Measurements from ENCODE around the gene BIN1.
"Not testable (repeated sequence)": the region's sequence is repeated elsewhere in the genome, so short reads cannot be mapped to it uniquely, and the experiment has no call there.

BIN1 gene

GRCh38 chr2:127124426-127124825, 17.5 kb upstream of the BIN1 start:
- intact Hi-C loops (cut with micrococcal nuclease), result no loop called here
- H3K27me3 Mint-ChIP-seq, result peaks cover 6% of the 10 kb centered on the region
- no peaks in the 10 kb centered on the region for H3K9me3 Mint-ChIP-seq
- H3K4me3 Mint-ChIP-seq, result no peak overlapping the region
- no peaks in the 10 kb centered on the region for H3K36me3 Mint-ChIP-seq (ENCODE audit: low read depth)
- H3K4me1 Mint-ChIP-seq (ENCODE audit: low read depth), result peaks cover 5% of the 10 kb centered on the region
- no peak overlapping the region for H3K27ac Mint-ChIP-seq

- Mint-ChIP-seq H3K27ac (no peak overlapping the region), H3K36me3 (ENCODE audit: low read depth) (no peaks in the 10 kb centered on the region)
These were observed 15.5 kb upstream of the BIN1 start for GRCh38 chr2:127122361-127123027.

GRCh38 chr2:127121776-127122176, 14.8 kb upstream of the BIN1 start:
- Mint-ChIP-seq H3K27me3 (peaks cover 13% of the 10 kb centered on the region), H3K27ac (no peak overlapping the region), H3K4me3 (no peak overlapping the region), H3K9me3 (no peaks in the 10 kb centered on the region), H3K36me3 (ENCODE audit: low read depth) (no peaks in the 10 kb centered on the region), H3K4me1 (ENCODE audit: low read depth) (no peaks in the 10 kb centered on the region)
- intact Hi-C loops (cut with micrococcal nuclease), result no loop called here

More at GRCh38 chr2:127122361-127123027, 15.5 kb upstream of the BIN1 start:
- Mint-ChIP-seq H3K4me1 (ENCODE audit: low read depth) (no peaks in the 10 kb centered on the region), H3K4me3 (no peak overlapping the region), H3K27me3 (peaks cover 11% of the 10 kb centered on the region), H3K9me3 (no peaks in the 10 kb centered on the region)
- intact Hi-C loops (cut with micrococcal nuclease), result no loop called here

DNA sequence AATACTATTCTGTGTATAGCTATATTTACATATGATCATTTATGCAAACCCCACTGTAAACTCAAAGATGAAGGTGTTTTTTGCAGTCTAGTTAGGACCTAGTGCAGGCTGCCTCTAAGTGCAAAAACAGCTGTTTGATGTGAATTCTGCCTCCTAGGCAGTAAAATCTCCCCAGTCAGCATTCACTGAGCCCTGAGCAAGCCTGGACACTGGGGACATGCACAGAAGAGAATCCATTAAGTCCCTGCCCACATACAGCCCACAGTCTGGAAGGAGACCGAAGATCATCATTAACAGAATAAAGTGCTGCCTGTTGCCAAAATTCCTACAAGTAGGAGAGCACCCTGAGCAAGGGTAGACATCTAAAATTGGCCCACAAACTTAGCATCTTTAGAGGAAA, 14.4 kb upstream of the BIN1 start:
- intact Hi-C loops (cut with micrococcal nuclease), result no loop called here
- H3K4me1 Mint-ChIP-seq (ENCODE audit: low read depth), result no peaks in the 10 kb centered on the region
- no peak overlapping the region for H3K4me3 Mint-ChIP-seq
- peaks cover 10% of the 10 kb centered on the region for H3K27me3 Mint-ChIP-seq
- no peak overlapping the region for H3K27ac Mint-ChIP-seq
- H3K9me3 Mint-ChIP-seq, result no peaks in the 10 kb centered on the region
- H3K36me3 Mint-ChIP-seq (ENCODE audit: low read depth), result no peaks in the 10 kb centered on the region

DNA sequence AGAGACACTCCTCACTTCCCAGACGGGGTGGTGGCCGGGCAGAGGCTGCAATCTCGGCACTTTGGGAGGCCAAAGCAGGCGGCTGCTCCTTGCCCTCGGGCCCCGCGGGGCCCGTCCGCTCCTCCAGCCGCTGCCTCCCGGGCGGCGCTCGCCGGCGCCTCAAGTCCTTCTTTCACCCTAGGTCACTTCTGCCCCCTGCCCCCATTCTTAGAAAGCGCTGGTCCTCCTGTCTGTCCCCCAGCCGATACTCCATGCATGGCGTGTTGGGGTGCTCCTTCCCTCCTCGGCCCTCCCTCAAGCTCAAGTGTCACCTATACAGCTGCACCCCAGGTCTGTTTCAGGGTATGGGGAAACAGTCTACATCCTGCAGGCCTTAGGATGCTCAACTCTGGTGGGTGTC, 13.5 kb upstream of the BIN1 start:
- intact Hi-C loops (cut with micrococcal nuclease); H3K27me3 Mint-ChIP-seq: not testable (repeated sequence)

GRCh38 chr2:127118467-127118866, 11.5 kb upstream of the BIN1 start:
- H3K27me3 Mint-ChIP-seq, result peaks cover 14% of the 10 kb centered on the region
- no peaks in the 10 kb centered on the region for H3K9me3 Mint-ChIP-seq
- no peak overlapping the region for H3K4me3 Mint-ChIP-seq
- no peaks in the 10 kb centered on the region for H3K4me1 Mint-ChIP-seq (ENCODE audit: low read depth)
- no peaks in the 10 kb centered on the region for H3K36me3 Mint-ChIP-seq (ENCODE audit: low read depth)
- intact Hi-C loops (cut with micrococcal nuclease), result no loop called here
- no peak overlapping the region for H3K27ac Mint-ChIP-seq

More for the DNA sequence above, 13.5 kb upstream of the BIN1 start:
- not testable (repeated sequence) for H3K27ac Mint-ChIP-seq; H3K36me3 Mint-ChIP-seq (ENCODE audit: low read depth); H3K4me3 Mint-ChIP-seq; H3K4me1 Mint-ChIP-seq (ENCODE audit: low read depth); H3K9me3 Mint-ChIP-seq

DNA sequence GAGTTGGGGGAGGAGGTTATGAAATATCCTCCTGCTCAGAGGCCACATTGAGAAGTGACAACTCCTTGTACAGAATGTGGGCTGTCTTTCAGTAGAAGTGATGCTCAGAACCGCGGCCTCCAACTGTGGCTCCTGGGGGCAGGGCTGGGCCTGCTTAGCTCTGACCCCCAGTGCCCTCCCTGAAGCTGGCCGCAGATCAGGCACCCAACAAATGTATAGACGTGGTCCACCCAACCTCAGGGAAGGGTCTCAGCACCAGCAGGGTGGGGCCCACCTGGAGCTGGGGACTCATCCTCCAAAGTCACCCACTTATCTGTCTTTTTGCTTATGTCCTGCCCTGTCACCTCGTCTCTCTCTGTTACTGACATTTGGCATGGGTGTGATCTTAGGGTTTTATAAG, 11.1 kb upstream of the BIN1 start:
- Mint-ChIP-seq H3K4me3 (no peak overlapping the region), H3K27ac (no peak overlapping the region)

DNA sequence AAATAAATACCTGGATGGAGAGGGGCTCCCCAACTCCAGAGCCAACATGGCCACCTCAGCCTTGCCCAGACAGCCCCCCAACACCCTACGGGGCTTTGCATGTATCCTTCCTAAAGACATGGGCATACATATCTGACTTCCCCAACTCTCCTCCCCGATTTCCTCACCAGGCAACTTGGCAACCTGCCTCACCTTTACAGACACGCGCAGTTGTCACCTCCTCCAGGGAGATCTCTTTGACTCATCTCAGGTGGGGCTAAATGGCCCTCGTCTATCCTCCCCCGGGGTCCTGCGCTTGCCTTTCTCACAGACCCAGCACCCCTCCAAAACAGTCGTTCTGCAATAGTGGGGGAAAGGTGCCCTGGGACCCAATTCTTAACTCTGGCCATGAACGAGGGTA, 10.6 kb upstream of the BIN1 start:
- H3K36me3 Mint-ChIP-seq (ENCODE audit: low read depth), result no peaks in the 10 kb centered on the region
- no peak overlapping the region for H3K27ac Mint-ChIP-seq
- H3K9me3 Mint-ChIP-seq, result no peaks in the 10 kb centered on the region
- H3K4me3 Mint-ChIP-seq, result no peak overlapping the region
- intact Hi-C loops (cut with micrococcal nuclease), result no loop called here
- no peaks in the 10 kb centered on the region for H3K4me1 Mint-ChIP-seq (ENCODE audit: low read depth)
- peaks cover 21% of the 10 kb centered on the region for H3K27me3 Mint-ChIP-seq

More for the DNA sequence above, 11.1 kb upstream of the BIN1 start:
- intact Hi-C loops (cut with micrococcal nuclease), result no loop called here
- no peaks in the 10 kb centered on the region for H3K36me3 Mint-ChIP-seq (ENCODE audit: low read depth)
- no peaks in the 10 kb centered on the region for H3K4me1 Mint-ChIP-seq (ENCODE audit: low read depth)
- H3K9me3 Mint-ChIP-seq, result no peaks in the 10 kb centered on the region
- peaks cover 17% of the 10 kb centered on the region for H3K27me3 Mint-ChIP-seq

- Mint-ChIP-seq H3K9me3 (no peaks in the 10 kb centered on the region), H3K36me3 (ENCODE audit: low read depth) (no peaks in the 10 kb centered on the region), H3K4me3 (no peak overlapping the region), H3K27me3 (peaks cover 25% of the 10 kb centered on the region), H3K27ac (no peak overlapping the region), H3K4me1 (ENCODE audit: low read depth) (no peaks in the 10 kb centered on the region)
- intact Hi-C loops (cut with micrococcal nuclease), result no loop called here
These were observed 8.7 kb upstream of the BIN1 start for GRCh38 chr2:127115471-127116199.

DNA sequence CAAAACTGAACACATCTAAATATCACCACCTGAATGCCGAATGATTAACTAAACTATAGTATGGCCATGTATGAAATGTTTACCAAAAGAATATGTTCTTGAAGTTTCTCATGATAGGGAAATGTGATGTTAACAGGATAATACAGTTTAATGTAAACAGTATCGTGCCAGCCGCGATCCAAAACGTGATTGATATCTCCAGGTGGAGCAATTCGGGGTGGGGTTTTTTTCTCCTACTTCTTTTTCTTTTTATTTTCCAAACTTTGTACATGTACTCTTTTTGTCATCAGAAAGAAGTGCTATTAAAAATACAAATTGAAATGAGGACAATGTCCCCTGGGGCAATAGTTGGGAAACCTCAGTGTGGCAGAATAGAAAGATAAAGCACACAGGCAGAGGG, 4.0 kb upstream of the BIN1 start:
- H3K36me3 Mint-ChIP-seq (ENCODE audit: low read depth), result no peaks in the 10 kb centered on the region
- no peak overlapping the region for H3K4me3 Mint-ChIP-seq
- intact Hi-C loops (cut with micrococcal nuclease), result no loop called here
- peaks cover 35% of the 10 kb centered on the region for H3K27me3 Mint-ChIP-seq
- no peak overlapping the region for H3K27ac Mint-ChIP-seq
- H3K9me3 Mint-ChIP-seq, result no peaks in the 10 kb centered on the region
- H3K4me1 Mint-ChIP-seq (ENCODE audit: low read depth), result peaks cover 15% of the 10 kb centered on the region

DNA sequence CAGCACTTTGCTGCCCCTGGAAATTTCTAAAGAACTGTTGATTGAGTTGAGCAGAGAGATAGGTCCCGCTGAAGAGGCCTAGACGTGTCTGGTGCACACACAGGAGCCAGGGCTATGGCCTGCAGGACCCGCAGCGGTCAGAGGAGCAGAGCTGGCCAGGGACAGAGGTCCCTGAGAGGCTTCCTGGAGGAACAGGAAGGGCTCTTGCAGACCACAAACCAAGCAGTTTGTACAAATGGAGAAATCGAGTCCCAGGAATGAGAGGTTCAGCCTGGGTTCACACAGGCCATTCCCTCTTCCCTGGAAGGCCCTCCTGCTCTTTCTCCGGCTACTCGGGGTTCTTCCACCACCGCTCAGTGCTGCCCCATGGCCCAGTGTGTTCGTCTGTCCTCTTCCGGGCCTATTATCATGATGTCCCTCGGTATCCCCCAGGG, 1.2 kb upstream of the BIN1 start:
- no peak overlapping the region for H3K4me3 Mint-ChIP-seq
- intact Hi-C loops (cut with micrococcal nuclease), result loop anchor here (10.0 kb wide), 1 partner anchor 67 kb away; no protein-coding TSS in a partner anchor
- H3K27me3 Mint-ChIP-seq, result peaks cover 48% of the 10 kb centered on the region
- no peak overlapping the region for H3K27ac Mint-ChIP-seq
- H3K36me3 Mint-ChIP-seq (ENCODE audit: low read depth), result no peaks in the 10 kb centered on the region
- H3K4me1 Mint-ChIP-seq (ENCODE audit: low read depth), result peaks cover 15% of the 10 kb centered on the region
- no peaks in the 10 kb centered on the region for H3K9me3 Mint-ChIP-seq

DNA sequence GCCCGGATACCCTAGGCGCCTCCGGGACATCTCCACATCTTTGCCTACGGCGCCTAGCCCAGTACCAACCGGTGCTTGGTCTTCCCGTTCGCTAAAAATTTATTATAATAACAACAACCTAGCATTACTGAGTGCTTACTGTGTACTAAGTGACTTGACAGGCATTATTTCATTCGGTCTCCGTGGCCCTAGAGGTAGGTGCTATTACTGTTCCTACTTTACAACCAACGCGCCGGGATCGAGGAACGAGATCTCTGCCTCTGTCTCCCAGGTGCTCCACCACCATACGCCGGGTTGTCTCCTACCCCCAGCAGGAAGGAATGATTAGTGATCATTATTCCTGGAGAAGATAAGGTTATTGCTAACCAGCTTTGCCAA, 657 bp upstream of the BIN1 start:
- intact Hi-C loops (cut with micrococcal nuclease), result loop anchor here (2.0 to 10.0 kb wide), 2 partner anchors 39 to 67 kb away; no protein-coding TSS in a partner anchor
- Mint-ChIP-seq H3K4me1 (ENCODE audit: low read depth) (peaks cover 18% of the 10 kb centered on the region), H3K4me3 (peak overlapping the region; percentile 87), H3K27me3 (peaks cover 45% of the 10 kb centered on the region), H3K27ac (peak overlapping the region; percentile 58), H3K36me3 (ENCODE audit: low read depth) (no peaks in the 10 kb centered on the region), H3K9me3 (no peaks in the 10 kb centered on the region)

DNA sequence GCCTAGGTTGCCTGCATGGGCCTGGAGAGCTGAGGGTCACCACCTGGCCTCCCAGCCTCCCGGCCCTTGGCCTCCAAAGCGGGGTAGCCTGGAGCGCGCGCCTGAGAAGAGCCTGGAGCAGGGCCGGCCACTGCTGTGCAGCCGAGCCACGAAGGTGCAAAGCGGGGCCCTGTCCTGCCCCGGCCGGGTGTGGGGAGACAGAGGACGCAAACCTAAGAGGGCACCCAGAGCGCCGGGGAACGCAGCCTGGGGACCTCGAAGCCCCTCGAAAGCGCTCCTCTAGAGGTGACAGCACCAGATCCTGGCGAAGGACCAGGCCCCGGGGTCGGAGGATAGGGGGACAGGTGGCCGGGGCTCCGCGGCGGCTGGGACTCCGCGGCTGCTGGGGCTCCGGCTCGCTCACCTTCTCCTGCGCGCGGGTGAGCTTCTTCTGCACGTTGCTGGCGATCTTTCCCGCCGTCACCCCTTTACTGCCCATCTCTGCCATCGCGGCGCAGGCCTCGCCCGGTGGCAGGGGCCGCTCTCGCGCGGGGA, 430 bp downstream of the BIN1 start:
- intact Hi-C loops (cut with micrococcal nuclease), result loop anchor here (2.0 to 10.0 kb wide), 2 partner anchors 38 to 68 kb away; no protein-coding TSS in a partner anchor
- Mint-ChIP-seq H3K27me3 (peaks cover 45% of the 10 kb centered on the region), H3K27ac (peak overlapping the region; percentile 53), H3K4me3 (peak overlapping the region; percentile 87), H3K36me3 (ENCODE audit: low read depth) (no peaks in the 10 kb centered on the region), H3K9me3 (no peaks in the 10 kb centered on the region), H3K4me1 (ENCODE audit: low read depth) (peaks cover 21% of the 10 kb centered on the region)
